Naive thymus-derived CD8-positive, alpha-beta T cell (primary cell): ENCODE data around the gene STRN4. TPM values are rescaled to one million over a fixed set of nuclear protein-coding genes. Genes with fewer than 3 reads are reported as not detected.

Experiments
- ATAC-seq, 2 donors: fragments of 150-1000 bp; cut with Tn5 transposase in 1 of 2; sonication (Bioruptor Pico), chemical (Tn5 transposase) in 1 of 2; 1 replicate in 1 of 2; 2 replicates in 1 of 2; pipeline ENCODE4 v1.10.0; 2021; ENCODE audit warnings: mild to moderate bottlenecking in 2 of 2, moderate library complexity in 2 of 2
- POLR2A ChIA-PET: fragments of 350-600 bp; sonication (Branson Sonifier 250); formaldehyde crosslinking; loops from one replicate; lab custom pipeline; 2021; ENCODE audit warnings: antibody characterized with exemption; lab: Charles Lee
- DNase-seq, 10 donors: peaks; one replicate each; pipeline versions ENCODE4 v3.0.0 to v3.0.0-alpha.2; 2020 to 2022
- H3K27ac Mint-ChIP-seq, 10 donors: one replicate each; pipeline ENCODE4 v1.8.0; 2020 to 2022; ENCODE audit warnings: mild to moderate bottlenecking in 10 of 10, mixed read lengths in 10 of 10, moderate library complexity in 4 of 10, inconsistent platforms in 1 of 10
- H3K27me3 Mint-ChIP-seq, 5 donors: one replicate each; pipeline ENCODE4 v1.8.0; 2021 to 2022; ENCODE audit warnings: mixed read lengths in 5 of 5
- H3K36me3 Mint-ChIP-seq, 3 donors: one replicate each; pipeline ENCODE4 v1.8.0; 2020 to 2022; ENCODE audit warnings: mixed read lengths in 3 of 3, mild to moderate bottlenecking in 2 of 3, inconsistent platforms in 1 of 3
- H3K4me1 Mint-ChIP-seq, 4 donors: one replicate each; pipeline ENCODE4 v1.8.0; 2021 to 2022; ENCODE audit warnings: mixed read lengths in 4 of 4
- H3K4me3 Mint-ChIP-seq, 10 donors: one replicate each; pipeline ENCODE4 v1.8.0; 2020 to 2022; ENCODE audit warnings: mild to moderate bottlenecking in 10 of 10, mixed read lengths in 10 of 10, moderate library complexity in 6 of 10, inconsistent platforms in 1 of 10
- H3K9me3 Mint-ChIP-seq, 9 donors: one replicate each; pipeline ENCODE4 v1.8.0; 2020 to 2022; ENCODE audit warnings: mixed read lengths in 9 of 9, mild to moderate bottlenecking in 3 of 9, inconsistent platforms in 1 of 9, moderate library complexity in 1 of 9
- polyA plus RNA-seq, 3 donors: library from polyadenylated mRNA; unstranded; fragments of 300-500 nt; fragmentation: Illumina TruSeq; gene quantifications; one replicate each; pipeline ENCODE4 v1.2.3, GENCODE V29; 2021
- total RNA-seq, 8 experiments: library from RNA in 2 of 8; stranded (reverse) in 2 of 8; gene quantifications; one replicate each; pipeline ENCODE4 v1.2.3 and lab custom pipeline; 2021 to 2026

STRN4 gene, protein sequence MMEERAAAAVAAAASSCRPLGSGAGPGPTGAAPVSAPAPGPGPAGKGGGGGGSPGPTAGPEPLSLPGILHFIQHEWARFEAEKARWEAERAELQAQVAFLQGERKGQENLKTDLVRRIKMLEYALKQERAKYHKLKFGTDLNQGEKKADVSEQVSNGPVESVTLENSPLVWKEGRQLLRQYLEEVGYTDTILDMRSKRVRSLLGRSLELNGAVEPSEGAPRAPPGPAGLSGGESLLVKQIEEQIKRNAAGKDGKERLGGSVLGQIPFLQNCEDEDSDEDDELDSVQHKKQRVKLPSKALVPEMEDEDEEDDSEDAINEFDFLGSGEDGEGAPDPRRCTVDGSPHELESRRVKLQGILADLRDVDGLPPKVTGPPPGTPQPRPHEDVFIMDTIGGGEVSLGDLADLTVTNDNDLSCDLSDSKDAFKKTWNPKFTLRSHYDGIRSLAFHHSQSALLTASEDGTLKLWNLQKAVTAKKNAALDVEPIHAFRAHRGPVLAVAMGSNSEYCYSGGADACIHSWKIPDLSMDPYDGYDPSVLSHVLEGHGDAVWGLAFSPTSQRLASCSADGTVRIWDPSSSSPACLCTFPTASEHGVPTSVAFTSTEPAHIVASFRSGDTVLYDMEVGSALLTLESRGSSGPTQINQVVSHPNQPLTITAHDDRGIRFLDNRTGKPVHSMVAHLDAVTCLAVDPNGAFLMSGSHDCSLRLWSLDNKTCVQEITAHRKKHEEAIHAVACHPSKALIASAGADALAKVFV
- 10 to 100 TPM; 78.6 to 81.9 TPM for total RNA-seq
- 10 to 100 TPM in 2 of 3 donors, 1 to 10 TPM in 1; 8.2 to 25.7 (median 12.0) TPM for polyA plus RNA-seq
- 56.9 to 106 (median 71.5) reads per million in 6 experiments for total RNA-seq (lab: John Stamatoyannopoulos, UW)

DNA sequence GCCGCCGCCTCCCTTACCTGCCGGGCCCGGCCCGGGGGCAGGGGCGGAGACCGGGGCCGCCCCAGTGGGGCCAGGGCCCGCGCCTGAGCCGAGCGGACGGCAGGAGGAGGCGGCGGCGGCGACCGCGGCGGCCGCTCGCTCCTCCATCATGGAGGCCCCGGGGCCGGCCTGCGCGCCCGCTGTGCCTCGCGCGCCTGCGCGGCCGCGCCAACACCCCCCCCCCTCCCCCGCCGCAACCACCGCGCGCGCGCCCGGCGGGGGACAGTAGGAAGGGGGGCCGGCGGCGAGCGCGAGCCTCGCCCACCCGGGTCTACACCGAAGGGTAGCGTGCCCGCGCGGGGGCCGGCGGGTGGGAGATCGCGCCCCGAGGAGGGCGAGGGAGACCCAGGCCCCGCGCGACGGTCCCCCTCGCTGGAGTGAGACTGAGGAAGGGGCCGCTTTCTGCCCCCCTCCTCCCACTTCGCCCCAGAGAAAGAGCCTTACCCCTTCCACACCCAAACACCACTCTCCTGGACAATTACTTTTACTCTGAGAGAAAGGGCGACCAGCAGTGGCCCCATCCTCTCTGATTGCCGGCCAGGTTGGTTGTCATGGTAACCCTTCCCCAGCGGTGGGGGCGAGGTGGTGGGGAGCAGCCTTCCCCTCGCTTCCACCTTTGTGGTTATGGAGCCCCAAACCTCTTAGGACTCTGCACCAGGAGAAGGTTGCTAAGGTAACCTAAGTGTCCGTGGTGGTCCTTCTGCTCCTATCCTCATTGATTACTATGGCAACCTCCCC is at the start of gene STRN4:
STRN4 (minus strand) TSS at position 170 of the 777 bp plus-strand sequence; CDS start at position 150, 20 bp downstream.
- POLR2A ChIA-PET: interaction anchor here (0.5 to 0.6 kb wide), 2 partner anchors 23 to 1066 kb away, joined by 3 read pairs; no protein-coding TSS in a partner anchor
- Mint-ChIP-seq H3K27me3 (no peaks in the 10 kb centered on the region), H3K4me1 (peaks cover 28 to 60% (median 56%) of the 10 kb centered on the region in 4 donors), H3K9me3 (no peaks in the 10 kb centered on the region), H3K36me3 (peaks cover 0 to 26% (median 0%) of the 10 kb centered on the region in 3 donors), H3K4me3 (peak within 1 kb of the TSS; percentile 87 to 94 (median 90)), H3K27ac (peak within 1 kb of the TSS; percentile 83 to 96 (median 92))
- DNase-seq: peak; percentile 40 to 73 (median 53)
- peak; percentile 67 for ATAC-seq

DNA sequence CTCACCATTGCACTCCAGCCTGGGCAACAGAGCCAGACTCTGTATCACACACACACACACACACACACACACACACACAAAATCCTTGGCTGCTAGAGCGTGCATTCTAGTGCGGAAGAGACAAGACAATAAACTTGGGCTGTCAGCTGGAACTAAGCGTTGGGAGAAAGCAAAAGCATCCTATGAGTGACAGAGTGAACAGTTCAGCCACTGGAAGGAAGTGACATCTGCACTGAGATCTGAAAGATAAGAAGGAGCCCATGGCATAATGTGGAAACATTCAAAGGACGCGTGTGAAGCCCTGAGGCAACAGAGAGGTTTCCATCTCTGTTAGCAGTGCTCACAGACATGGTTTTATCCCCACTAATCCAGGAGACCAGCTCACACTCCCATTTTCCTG is 45.7 kb upstream of the STRN4 start:
- peak overlapping the region in 2 of 10 donors; percentile 1 to 50 for H3K4me3 Mint-ChIP-seq
- no peaks in the 10 kb centered on the region for H3K36me3 Mint-ChIP-seq
- no peaks in the 10 kb centered on the region for H3K27me3 Mint-ChIP-seq
- DNase-seq: peak in 6 of 10 donors; percentile 22 to 66 (median 35)
- peak overlapping the region in 7 of 10 donors; percentile 1 to 69 (median 55) for H3K27ac Mint-ChIP-seq
- H3K4me1 Mint-ChIP-seq: peaks cover 12 to 34% (median 27%) of the 10 kb centered on the region in 4 donors
- peak; percentile 12 to 48 for ATAC-seq
- no peaks in the 10 kb centered on the region for H3K9me3 Mint-ChIP-seq
- POLR2A ChIA-PET: interaction anchor here (1.0 kb wide), 1 partner anchor 30 kb away, joined by 3 read pairs; no protein-coding TSS in a partner anchor

DNA sequence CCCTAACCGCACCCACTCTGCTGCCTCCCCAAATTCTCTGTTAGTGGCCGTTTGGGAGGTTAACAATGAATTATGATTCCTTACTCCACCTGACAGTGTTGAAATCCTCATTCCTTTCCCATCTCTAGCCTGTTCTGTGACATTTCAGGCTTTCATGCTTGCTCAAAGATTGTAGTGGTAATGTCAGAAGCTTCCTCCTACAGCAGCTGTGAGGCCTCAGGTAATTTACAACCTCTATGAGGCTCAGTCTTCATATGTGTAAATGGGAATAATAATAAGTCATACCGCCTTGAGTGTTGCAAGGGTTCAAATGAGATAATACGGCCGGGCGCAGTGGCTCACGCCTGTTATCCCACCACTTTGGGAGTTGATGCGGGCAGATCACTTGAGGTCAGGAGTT is 43.1 kb upstream of the STRN4 start:
- ATAC-seq: no peak
- Mint-ChIP-seq H3K4me3 (peak overlapping the region in 9 of 10 donors; percentile 42 to 93 (median 89)), H3K27ac (peak overlapping the region in 6 of 10 donors; percentile 7 to 73 (median 60)), H3K27me3 (no peaks in the 10 kb centered on the region), H3K36me3 (no peaks in the 10 kb centered on the region), H3K9me3 (no peaks in the 10 kb centered on the region), H3K4me1 (peaks cover 23 to 57% (median 53%) of the 10 kb centered on the region in 4 donors)
- POLR2A ChIA-PET: interaction anchor here (0.6 to 2.8 kb wide), 4 partner anchors 22 to 51 kb away, joined by 3 to 18 read pairs (median 4); no protein-coding TSS in a partner anchor
- DNase-seq: no peak

DNA sequence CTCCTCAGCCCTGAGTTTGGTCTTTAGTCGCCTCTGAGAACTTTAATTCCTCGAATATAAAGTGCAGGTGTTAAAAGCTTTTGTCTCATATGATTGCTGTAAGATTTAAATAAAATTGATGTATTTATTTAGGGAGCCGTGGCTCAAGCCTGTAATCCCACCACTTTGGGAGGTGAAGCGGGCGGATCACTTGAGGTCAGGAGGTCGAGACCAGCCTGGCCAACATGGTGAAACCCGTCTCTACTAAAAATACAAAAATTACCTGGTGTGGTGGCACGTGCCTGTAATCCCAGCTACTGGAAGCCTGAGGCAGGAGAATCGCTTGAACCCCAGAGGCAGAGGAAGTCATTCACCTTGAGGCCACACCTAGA is 42.7 kb upstream of the STRN4 start:
- peak overlapping the region in 7 of 10 donors; percentile 37 to 88 (median 71) for H3K27ac Mint-ChIP-seq
- H3K36me3 Mint-ChIP-seq: no peaks in the 10 kb centered on the region
- DNase-seq (no peak), ATAC-seq (no peak)
- peaks cover 23 to 61% (median 57%) of the 10 kb centered on the region in 4 donors for H3K4me1 Mint-ChIP-seq
- POLR2A ChIA-PET: interaction anchor here (0.6 to 2.8 kb wide), 4 partner anchors 22 to 51 kb away, joined by 3 to 18 read pairs (median 4); no protein-coding TSS in a partner anchor
- peak overlapping the region; percentile 81 to 93 (median 90) for H3K4me3 Mint-ChIP-seq
- no peaks in the 10 kb centered on the region for H3K27me3 Mint-ChIP-seq
- H3K9me3 Mint-ChIP-seq: no peaks in the 10 kb centered on the region

DNA sequence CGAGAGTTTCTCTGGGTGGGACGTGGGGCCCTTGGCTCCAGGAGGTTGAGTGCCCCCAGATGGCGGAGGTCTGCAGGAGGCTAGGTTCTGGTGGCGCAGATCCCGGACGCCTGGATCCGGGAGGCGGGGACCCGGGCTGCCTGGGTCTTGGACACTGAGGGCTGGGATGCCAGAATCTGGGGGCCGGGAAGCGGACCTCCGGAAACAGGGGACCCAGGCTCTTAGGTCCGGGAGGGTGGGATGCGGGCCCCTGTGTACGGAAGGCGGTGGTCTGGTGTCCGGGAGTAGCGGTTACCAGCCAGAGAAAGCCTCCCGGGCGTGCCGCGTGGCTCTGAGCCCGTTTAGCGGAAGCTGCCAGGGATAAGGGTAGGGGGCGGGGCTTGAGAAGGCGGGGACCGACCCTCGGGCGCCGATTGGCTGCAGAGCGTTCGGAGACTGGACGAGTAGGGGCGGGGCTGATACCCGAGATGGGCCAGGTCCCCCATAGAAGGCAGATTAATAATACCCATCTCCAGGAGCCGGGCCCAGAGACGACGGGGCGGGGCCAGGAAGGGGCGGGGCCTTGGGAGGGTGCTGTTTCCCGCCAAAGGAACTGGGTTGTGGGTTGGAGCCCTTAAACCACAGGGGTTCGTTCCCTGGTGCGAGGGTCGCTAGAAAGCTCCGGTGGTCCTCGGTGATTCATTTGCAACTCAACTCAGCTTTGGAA is 42.2 kb upstream of the STRN4 start, which contains the start of gene SLC1A5:
SLC1A5 (minus strand) TSS at position 333 of the 706 bp plus-strand sequence. CDS start 629 bp downstream, outside the sequence.
- Mint-ChIP-seq H3K27ac (peak within 1 kb of the TSS; percentile 56 to 94 (median 79)), H3K4me3 (peak within 1 kb of the TSS; percentile 81 to 93 (median 90)), H3K36me3 (no peaks in the 10 kb centered on the region), H3K4me1 (peaks cover 25 to 64% (median 61%) of the 10 kb centered on the region in 4 donors), H3K27me3 (no peaks in the 10 kb centered on the region), H3K9me3 (no peaks in the 10 kb centered on the region)
- ATAC-seq: peak; percentile 75 to 86
- DNase-seq: peak; percentile 81 to 94 (median 88)
- POLR2A ChIA-PET: interaction anchor here (0.9 to 2.8 kb wide), 2 partner anchors 32 to 46 kb away, joined by 3 to 18 read pairs; no protein-coding TSS in a partner anchor

DNA sequence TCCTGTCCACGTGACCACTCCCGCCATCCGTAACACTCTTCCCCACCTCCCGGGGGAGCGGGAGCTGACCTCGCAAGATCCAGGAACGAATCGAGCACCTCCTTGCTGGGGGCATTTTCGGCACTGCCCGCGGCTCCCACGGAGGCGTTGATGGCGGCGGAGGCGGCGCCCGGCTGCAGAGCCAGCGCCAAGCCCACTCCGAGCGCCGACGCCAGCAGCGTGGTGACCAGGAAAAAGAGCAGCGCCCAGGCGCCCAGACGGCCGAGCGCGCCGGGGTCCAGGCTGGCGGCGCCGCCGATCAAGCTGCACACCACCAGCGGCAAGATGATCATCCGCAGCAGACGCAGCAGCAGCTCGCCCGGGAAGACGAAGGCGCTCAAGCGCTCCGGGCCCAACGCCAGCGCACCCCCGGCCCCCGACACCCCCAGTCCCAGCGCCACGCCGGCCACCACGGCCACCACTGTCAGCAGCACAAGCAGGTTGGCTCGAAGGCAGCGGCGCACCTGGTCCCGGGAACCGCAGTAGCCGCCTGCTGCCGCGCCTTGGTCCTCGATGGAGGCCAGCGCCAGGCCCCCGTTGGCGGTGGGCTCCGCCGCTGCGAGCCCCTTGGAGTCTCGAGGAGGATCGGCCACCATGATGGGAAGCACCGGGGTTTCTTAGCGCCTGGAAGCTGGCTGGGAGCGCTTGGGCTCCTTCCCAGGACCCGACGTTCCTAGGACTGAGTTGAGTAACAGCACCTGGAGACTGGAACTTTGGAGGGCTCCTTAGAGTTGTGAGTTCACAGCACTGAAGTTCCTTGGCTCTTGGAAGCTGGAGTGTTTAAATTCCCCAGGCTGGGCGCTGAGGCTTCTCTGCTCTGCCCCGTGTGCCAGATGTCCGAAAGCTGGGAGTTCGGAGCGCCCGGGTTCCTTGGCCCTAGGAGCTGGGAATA is 41.3 kb upstream of the STRN4 start:
- DNase-seq (peak in 6 of 10 donors; percentile 28 to 42 (median 32)), ATAC-seq (peak; percentile 4 to 24)
- peaks cover 28 to 69% (median 63%) of the 10 kb centered on the region in 4 donors for H3K4me1 Mint-ChIP-seq
- no peaks in the 10 kb centered on the region for H3K27me3 Mint-ChIP-seq
- no peaks in the 10 kb centered on the region for H3K9me3 Mint-ChIP-seq
- POLR2A ChIA-PET: interaction anchor here (0.6 to 2.8 kb wide), 2 partner anchors 33 to 58 kb away, joined by 7 to 18 read pairs; no protein-coding TSS in a partner anchor
- peak overlapping the region; percentile 76 to 94 (median 87) for H3K27ac Mint-ChIP-seq
- peaks cover 0 to 6% (median 0%) of the 10 kb centered on the region in 3 donors for H3K36me3 Mint-ChIP-seq
- H3K4me3 Mint-ChIP-seq: peak overlapping the region; percentile 81 to 93 (median 90)

DNA sequence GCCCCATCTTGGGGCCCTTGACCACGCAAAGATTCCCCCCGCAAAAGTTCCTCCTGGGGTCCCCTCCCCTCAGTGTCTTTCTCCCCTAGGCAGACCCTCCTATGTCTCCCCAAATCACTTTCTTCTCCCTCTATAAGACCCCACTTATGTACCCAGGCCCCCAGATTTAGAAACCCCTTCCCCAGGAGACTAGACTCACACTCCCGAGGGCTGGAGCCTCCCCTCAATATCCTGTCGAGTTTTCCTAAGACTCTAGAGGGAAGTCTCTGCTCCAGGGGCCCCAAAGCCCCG is 40.7 kb upstream of the STRN4 start:
- POLR2A ChIA-PET: interaction anchor here (2.8 kb wide), 1 partner anchor 34 kb away, joined by 18 read pairs; no protein-coding TSS in a partner anchor
- peak overlapping the region; percentile 81 to 93 (median 90) for H3K4me3 Mint-ChIP-seq
- no peaks in the 10 kb centered on the region for H3K27me3 Mint-ChIP-seq

DNA sequence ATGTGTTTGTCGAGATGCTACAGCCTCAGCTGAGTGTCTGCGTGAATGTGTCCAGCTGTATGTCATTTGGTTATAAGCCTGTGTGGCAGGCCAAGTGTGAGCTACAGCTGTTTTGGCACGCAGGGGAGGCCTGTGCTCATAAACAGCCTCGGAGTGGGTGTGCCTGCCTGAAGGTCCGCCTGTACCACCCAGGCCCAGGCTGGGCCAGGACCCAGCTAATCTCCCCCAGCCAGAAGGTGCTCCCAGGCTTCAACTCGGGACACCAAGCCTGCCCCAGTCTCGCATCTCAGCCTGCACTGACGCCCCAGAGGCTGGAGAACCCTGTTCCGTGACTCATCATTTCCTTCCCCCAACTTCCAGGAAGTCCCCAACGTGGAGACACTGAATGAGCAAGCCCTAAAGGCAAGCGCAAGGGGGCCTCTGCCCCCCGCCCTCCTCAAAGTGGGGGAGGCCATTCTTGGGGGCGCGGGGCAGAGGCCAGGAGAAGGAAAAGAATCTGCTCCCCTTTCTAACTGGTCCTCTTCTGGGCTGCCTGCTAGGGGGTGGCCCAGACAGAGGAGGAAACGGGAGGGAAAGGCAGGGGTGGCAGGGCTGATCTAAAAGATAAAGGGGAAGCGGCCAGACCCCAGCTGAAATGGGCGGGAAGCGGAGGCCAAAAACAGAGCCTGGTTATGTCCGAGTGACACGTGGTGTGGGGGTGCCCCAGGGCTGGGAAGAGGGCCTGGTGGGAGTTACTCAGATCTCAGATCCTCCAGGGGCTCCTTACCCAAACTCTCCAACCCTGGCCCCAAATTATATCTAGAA is 40.2 kb upstream of the STRN4 start:
- POLR2A ChIA-PET: interaction anchor here (0.7 kb wide), 1 partner anchor 9 kb away, joined by 3 read pairs; no protein-coding TSS in a partner anchor
- Mint-ChIP-seq H3K27ac (peak overlapping the region; percentile 75 to 94 (median 86)), H3K9me3 (no peaks in the 10 kb centered on the region), H3K36me3 (peaks cover 0 to 13% (median 0%) of the 10 kb centered on the region in 3 donors), H3K4me1 (peaks cover 24 to 61% (median 56%) of the 10 kb centered on the region in 4 donors), H3K27me3 (no peaks in the 10 kb centered on the region), H3K4me3 (peak overlapping the region; percentile 81 to 93 (median 90))
- ATAC-seq (peak; percentile 69 to 71), DNase-seq (peak; percentile 42 to 84 (median 66))

More for the DNA sequence above, 40.7 kb upstream of the STRN4 start:
- ATAC-seq: no peak
- DNase-seq: no peak
- no peaks in the 10 kb centered on the region for H3K9me3 Mint-ChIP-seq
- peaks cover 0 to 8% (median 0%) of the 10 kb centered on the region in 3 donors for H3K36me3 Mint-ChIP-seq
- H3K27ac Mint-ChIP-seq: peak overlapping the region; percentile 76 to 94 (median 86)
- H3K4me1 Mint-ChIP-seq: peaks cover 25 to 64% (median 59%) of the 10 kb centered on the region in 4 donors

DNA sequence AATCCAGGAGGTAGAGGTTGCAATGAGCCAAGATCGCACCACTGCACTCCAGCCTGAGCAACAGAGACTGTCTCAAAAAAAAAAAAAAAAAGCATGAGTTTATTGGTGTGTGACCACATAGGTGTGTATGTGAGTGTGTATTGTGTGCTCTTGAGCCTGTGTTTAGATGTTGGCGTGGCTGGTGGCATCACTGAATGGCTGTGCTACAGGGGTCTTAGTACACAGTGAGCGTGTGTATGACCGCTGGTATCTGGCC is 39.7 kb upstream of the STRN4 start:
- DNase-seq: no peak
- ATAC-seq: no peak
- Mint-ChIP-seq H3K9me3 (no peaks in the 10 kb centered on the region), H3K27me3 (no peaks in the 10 kb centered on the region), H3K4me3 (peak overlapping the region; percentile 71 to 93 (median 89)), H3K4me1 (peaks cover 24 to 59% (median 54%) of the 10 kb centered on the region in 4 donors), H3K27ac (peak overlapping the region; percentile 74 to 94 (median 85)), H3K36me3 (peaks cover 0 to 13% (median 0%) of the 10 kb centered on the region in 3 donors)
- POLR2A ChIA-PET: interaction anchor here (0.7 kb wide), 1 partner anchor 8 kb away, joined by 3 read pairs; no protein-coding TSS in a partner anchor
